Colonic mucosa (tissue), 4 donors: ENCODE results near the gene SUN1. TPM values are rescaled to one million over a fixed set of nuclear protein-coding genes. Genes with fewer than 3 reads are reported as not detected.

Experiments
- DNase-seq: peaks from one replicate; pipeline ENCODE4 v3.0.0-alpha.2; 2020
- H3K27ac ChIP-seq: fragments of 200-600 bp; one replicate; pipeline ENCODE4 v1.8.0; 2021
- H3K27me3 ChIP-seq: fragments of 200-600 bp; one replicate; pipeline ENCODE4 v1.8.0; 2021
- H3K36me3 ChIP-seq: fragments of 200-600 bp; one replicate; pipeline ENCODE4 v1.8.0; 2021
- H3K4me1 ChIP-seq: fragments of 200-600 bp; one replicate; pipeline ENCODE4 v1.8.0; 2021; ENCODE audit warnings: mild to moderate bottlenecking
- H3K4me3 ChIP-seq: fragments of 200-600 bp; one replicate; pipeline ENCODE4 v1.8.0; 2021
- H3K9ac ChIP-seq, 2 donors: one replicate each; pipeline ENCODE4 v1.7.0; 2013; ENCODE audit warnings: control low read depth in 2 of 2, low read depth in 2 of 2, low read length in 2 of 2
- H3K9me3 ChIP-seq: fragments of 200-600 bp; one replicate; pipeline ENCODE4 v1.8.0; 2021
- CTCF ChIP-seq: fragments of 200-600 bp; IDR thresholded peaks from one replicate; pipeline ENCODE4 v1.8.0; 2022; ENCODE audit warnings: antibody characterized with exemption, mild to moderate bottlenecking
- intact Hi-C: fragments of 100-400 bp; cut with DNase I; formaldehyde crosslinking; loops from one replicate; pipeline ENCODE4 v1.14.1; 2022
- total RNA-seq, 2 donors: library from RNA; stranded (reverse); fragmentation: NEBNext Ultra II Directional in 1 of 2; extraction: Animal tissue kit (Norgen Biotek cat#: 25700) in 1 of 2; gene quantifications; one replicate each; pipeline ENCODE4 v1.2.1, GENCODE V29; 2021
- donor health status: healthy.
- donor health status: DM: no; HTN: no; CAD: no.
- donor health status: DM: no; HTN: no; CAD: no.

Gene SUN1
- total RNA-seq, 2 donors from 2014 or later = 122 to 158 TPM

- no peaks in the 10 kb centered on the region for H3K27me3 ChIP-seq
- intact Hi-C loops = no loop called here
- peaks cover 16% of the 10 kb centered on the region for H3K36me3 ChIP-seq
- no peak for DNase-seq
- no peaks in the 10 kb centered on the region for H3K4me1 ChIP-seq
- TF ChIP-seq CTCF = no peak
- no peak overlapping the region for H3K9ac ChIP-seq
- no peaks in the 10 kb centered on the region for H3K9me3 ChIP-seq
- H3K27ac ChIP-seq = no peak overlapping the region
- H3K4me3 ChIP-seq = no peak overlapping the region
Observed at GRCh38 chr7:849145-849544, 16.9 kb downstream of the SUN1 start.

GRCh38 chr7:849781-850180 is 17.5 kb downstream of the SUN1 start:
- H3K9me3 ChIP-seq = no peaks in the 10 kb centered on the region
- H3K27me3 ChIP-seq = no peaks in the 10 kb centered on the region
- H3K27ac ChIP-seq = no peak overlapping the region
- H3K9ac ChIP-seq = no peak overlapping the region
- no peak for DNase-seq
- TF ChIP-seq CTCF = no peak
- no peak overlapping the region for H3K4me3 ChIP-seq
- H3K36me3 ChIP-seq = peaks cover 16% of the 10 kb centered on the region
- intact Hi-C loops = no loop called here
- no peaks in the 10 kb centered on the region for H3K4me1 ChIP-seq

- intact Hi-C loops = no loop called here
- Histone ChIP-seq H3K27ac (no peak overlapping the region), H3K9ac (no peak overlapping the region), H3K4me1 (no peaks in the 10 kb centered on the region), H3K9me3 (no peaks in the 10 kb centered on the region), H3K27me3 (no peaks in the 10 kb centered on the region), H3K36me3 (peaks cover 16% of the 10 kb centered on the region), H3K4me3 (no peak overlapping the region)
- no peak for TF ChIP-seq CTCF
- DNase-seq = no peak
Observed at GRCh38 chr7:851204-851603, 18.9 kb downstream of the SUN1 start.

GRCh38 chr7:853366-854117 is 21.3 kb downstream of the SUN1 start:
- H3K4me1 ChIP-seq = no peaks in the 10 kb centered on the region
- DNase-seq = no peak
- peaks cover 16% of the 10 kb centered on the region for H3K36me3 ChIP-seq
- no peaks in the 10 kb centered on the region for H3K9me3 ChIP-seq
- no peak overlapping the region for H3K4me3 ChIP-seq
- TF ChIP-seq CTCF = no peak
- intact Hi-C loops = no loop called here
- no peaks in the 10 kb centered on the region for H3K27me3 ChIP-seq
- no peak overlapping the region for H3K9ac ChIP-seq
- no peak overlapping the region for H3K27ac ChIP-seq

GRCh38 chr7:854118-854775 is 22.0 kb downstream of the SUN1 start:
- H3K27ac ChIP-seq = no peak overlapping the region
- H3K36me3 ChIP-seq = peaks cover 16% of the 10 kb centered on the region
- intact Hi-C loops = no loop called here
- DNase-seq = no peak
- H3K4me3 ChIP-seq = no peak overlapping the region
- no peaks in the 10 kb centered on the region for H3K27me3 ChIP-seq
- no peak for TF ChIP-seq CTCF
- H3K4me1 ChIP-seq = no peaks in the 10 kb centered on the region
- no peak overlapping the region for H3K9ac ChIP-seq
- H3K9me3 ChIP-seq = no peaks in the 10 kb centered on the region
